Activated T-helper 2 cell treated with anti-CD3 and anti-CD28 coated beads, Interferon-gamma antibody, Interleukin-2, Interleukin-4, amounts not matched to agents 10 μg/mL and 5 μg/mL and 100 μg/mL, durations not matched to agents 14 hours and 24 hours and 36 hours (primary cell): ENCODE results near the gene CRIP2. TPM values are rescaled to one million over a fixed set of nuclear protein-coding genes. Genes with fewer than 3 reads are reported as not detected.

ENCODE experiments used
- DNase-seq: peaks from one replicate; pipeline ENCODE4 v3.0.0; 2021; ENCODE audit warnings: low spot score
- H3K27ac Mint-ChIP-seq: one replicate; pipeline ENCODE4 v1.8.0; 2021; ENCODE audit warnings: mixed read lengths
- H3K27me3 Mint-ChIP-seq: one replicate; pipeline ENCODE4 v1.8.0; 2021; ENCODE audit warnings: low read depth, mixed read lengths
- H3K36me3 Mint-ChIP-seq: one replicate; pipeline ENCODE4 v1.8.0; 2021; ENCODE audit warnings: low read depth, mixed read lengths
- H3K4me1 Mint-ChIP-seq: one replicate; pipeline ENCODE4 v1.8.0; 2021; ENCODE audit warnings: low read depth, mixed read lengths
- H3K4me3 Mint-ChIP-seq: one replicate; pipeline ENCODE4 v1.8.0; 2021; ENCODE audit warnings: low read depth, mild to moderate bottlenecking, moderate library complexity, mixed read lengths
- H3K9me3 Mint-ChIP-seq: one replicate; pipeline ENCODE4 v1.8.0; 2021; ENCODE audit warnings: mixed read lengths
- intact Hi-C: fragments of 100-400 bp; cut with micrococcal nuclease; formaldehyde crosslinking; loops from one replicate; pipeline ENCODE4 v1.15.1; 2023
- total RNA-seq: library from RNA; stranded (reverse); gene quantifications from 2 replicates; pipeline ENCODE4 v1.2.3, GENCODE V29; 2022

CRIP2 gene
- total RNA-seq, 1 donor from 2014 or later = 0.16 TPM

DNA sequence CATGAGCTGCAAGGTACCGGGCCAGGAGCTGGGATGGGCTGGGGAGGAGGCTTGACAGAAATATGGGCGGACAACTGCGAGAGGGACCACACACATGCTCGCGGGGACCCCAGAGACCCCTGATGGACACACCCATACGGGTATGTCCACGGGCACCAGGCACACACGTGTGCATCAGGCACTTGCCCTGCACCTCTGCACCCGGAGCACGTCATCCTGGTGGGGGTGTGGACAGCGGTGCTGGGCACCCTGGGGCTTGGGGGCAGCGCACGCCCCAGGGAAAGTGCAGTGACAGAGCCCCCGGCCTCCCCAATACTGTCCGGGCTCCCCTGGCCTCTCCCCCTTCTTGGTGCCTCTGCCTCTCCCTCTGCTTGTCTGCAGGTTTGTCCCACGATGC is 10.4 kb downstream of the CRIP2 start:
- H3K4me3 Mint-ChIP-seq = no peak overlapping the region
- no peak for DNase-seq
- peaks cover 5% of the 10 kb centered on the region for H3K27me3 Mint-ChIP-seq
- H3K4me1 Mint-ChIP-seq = peaks cover 27% of the 10 kb centered on the region
- no peak overlapping the region for H3K27ac Mint-ChIP-seq
- H3K9me3 Mint-ChIP-seq = no peaks in the 10 kb centered on the region
- intact Hi-C loops = loop anchor here (5.0 to 10.0 kb wide), 2 partner anchors 68 to 690 kb away; partner anchors contain the start of genes AKT1 and MTA1
- H3K36me3 Mint-ChIP-seq = peaks cover 6% of the 10 kb centered on the region

DNA sequence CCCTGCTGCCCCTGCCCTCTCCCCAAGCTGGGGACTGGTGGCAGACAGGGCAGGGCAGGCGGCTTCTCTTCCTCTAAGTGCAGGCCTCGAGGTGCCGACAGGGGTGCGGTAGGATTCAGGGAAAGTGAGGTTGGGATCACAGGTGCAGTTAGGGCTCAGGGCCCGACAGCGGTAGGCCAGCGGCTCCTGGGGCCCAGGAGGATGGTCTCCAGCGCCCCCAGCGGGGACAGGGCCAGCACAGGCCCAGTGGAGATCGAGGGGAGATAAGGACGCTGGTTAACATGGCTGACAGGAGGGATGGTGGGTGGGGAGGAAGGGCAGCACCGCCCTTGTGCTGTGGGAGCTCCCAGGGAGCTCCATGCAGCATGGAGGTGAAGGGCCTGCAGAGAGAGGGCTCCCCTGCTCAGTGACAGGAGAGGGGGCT is 11.1 kb downstream of the CRIP2 start:
- intact Hi-C loops = loop anchor here (5.0 to 10.0 kb wide), 2 partner anchors 68 to 691 kb away; partner anchors contain the start of genes AKT1 and MTA1
- H3K27me3 Mint-ChIP-seq = peaks cover 3% of the 10 kb centered on the region
- no peaks in the 10 kb centered on the region for H3K9me3 Mint-ChIP-seq
- H3K36me3 Mint-ChIP-seq = peaks cover 6% of the 10 kb centered on the region
- DNase-seq = peak; percentile 46
- H3K4me3 Mint-ChIP-seq = peak overlapping the region; percentile 18
- H3K4me1 Mint-ChIP-seq = peaks cover 26% of the 10 kb centered on the region
- peak overlapping the region; percentile 58 for H3K27ac Mint-ChIP-seq

DNA sequence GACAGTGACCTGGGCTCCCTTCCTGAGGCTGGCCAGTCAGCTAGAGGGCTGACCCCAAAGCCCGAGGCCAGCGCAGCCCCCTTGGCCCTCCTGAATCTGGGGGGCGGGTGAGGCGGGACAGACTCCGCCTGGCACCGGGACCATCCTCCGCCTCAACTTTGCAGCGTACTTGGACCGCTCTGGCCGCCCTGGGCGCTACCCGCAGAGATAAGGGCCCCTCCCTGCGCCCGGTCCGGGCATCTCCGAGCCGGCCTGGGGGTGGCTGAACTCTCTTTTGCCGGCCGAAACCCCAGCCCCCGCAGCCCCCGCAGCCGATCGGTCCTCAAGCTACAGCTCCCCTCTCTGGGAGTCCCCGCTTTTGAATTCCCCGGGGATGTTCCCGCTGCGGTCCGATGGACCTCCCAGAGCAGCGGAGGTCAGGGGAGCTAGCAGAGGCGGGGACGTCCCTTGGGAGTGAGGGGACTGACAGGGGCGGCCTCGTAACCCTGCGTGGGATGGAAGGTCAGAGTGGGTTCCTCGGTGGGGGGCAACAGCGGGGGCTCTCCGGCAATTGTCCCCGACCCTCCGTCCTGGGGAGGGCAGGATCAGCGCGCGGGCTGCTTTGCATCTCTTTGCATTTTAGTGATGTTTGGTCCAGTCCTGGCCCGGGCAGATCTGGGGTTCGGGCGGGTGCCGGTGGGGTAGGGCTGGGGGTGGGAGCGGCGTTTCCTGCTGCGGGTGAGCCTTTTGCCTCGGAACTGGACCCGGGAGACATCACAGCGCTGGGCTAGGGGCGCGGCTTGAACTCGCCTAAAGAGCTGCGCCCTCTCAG is 11.7 kb downstream of the CRIP2 start, which contains the start of gene CRIP1:
TSS of gene CRIP1 (plus strand) at position 724 of the 811 bp plus-strand sequence. CDS start 374 bp downstream, outside the sequence.
- intact Hi-C loops = loop anchor here (5.0 to 10.0 kb wide), 2 partner anchors 69 to 692 kb away; partner anchors contain the start of genes AKT1 and MTA1
- peak within 1 kb of the TSS; percentile 79 for H3K27ac Mint-ChIP-seq
- H3K9me3 Mint-ChIP-seq = no peaks in the 10 kb centered on the region
- DNase-seq = no peak
- H3K36me3 Mint-ChIP-seq = peaks cover 6% of the 10 kb centered on the region
- no peaks in the 10 kb centered on the region for H3K27me3 Mint-ChIP-seq
- H3K4me1 Mint-ChIP-seq = peaks cover 23% of the 10 kb centered on the region
- peak within 1 kb of the TSS; percentile 85 for H3K4me3 Mint-ChIP-seq

- H3K9me3 Mint-ChIP-seq = no peaks in the 10 kb centered on the region
- peak overlapping the region; percentile 52 for H3K27ac Mint-ChIP-seq
- H3K27me3 Mint-ChIP-seq = no peaks in the 10 kb centered on the region
- intact Hi-C loops = loop anchor here (5.0 to 10.0 kb wide), 2 partner anchors 70 to 692 kb away; partner anchors contain the start of genes AKT1 and MTA1
- DNase-seq = peak; percentile 44
- H3K4me1 Mint-ChIP-seq = peaks cover 23% of the 10 kb centered on the region
- peaks cover 6% of the 10 kb centered on the region for H3K36me3 Mint-ChIP-seq
- peak overlapping the region; percentile 52 for H3K4me3 Mint-ChIP-seq
These were observed 12.4 kb downstream of the CRIP2 start for GRCh38 chr14:105486974-105487448.

DNA sequence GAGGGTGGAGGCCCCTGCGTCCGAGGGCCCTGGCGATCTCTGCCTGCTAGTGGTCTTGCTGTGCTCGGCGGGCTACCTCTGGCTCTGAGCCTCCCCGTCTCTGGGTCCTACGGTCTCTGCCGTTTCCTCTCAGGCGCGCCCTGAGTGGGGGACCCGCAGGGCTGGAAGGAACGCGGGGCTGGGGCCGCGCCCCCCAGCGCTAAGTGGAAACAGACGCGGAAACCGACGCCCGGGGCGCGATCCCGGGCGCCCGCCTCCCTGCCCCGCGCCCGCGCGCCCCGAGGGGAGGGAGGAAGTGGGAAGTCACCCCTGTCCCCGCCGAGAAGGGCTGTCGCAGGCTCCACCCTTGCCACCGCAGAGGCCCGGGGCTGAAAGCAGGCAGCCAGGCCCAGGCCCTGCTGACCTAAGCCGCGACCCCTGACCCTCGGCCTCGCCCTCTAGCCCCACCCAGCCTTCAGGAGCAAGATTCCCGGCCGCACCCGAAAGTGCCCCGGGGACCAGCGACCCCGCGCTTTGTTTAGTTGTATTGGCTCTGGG is 12.9 kb downstream of the CRIP2 start:
- Mint-ChIP-seq H3K36me3 (peaks cover 6% of the 10 kb centered on the region), H3K4me1 (peaks cover 20% of the 10 kb centered on the region)
- intact Hi-C loops = loop anchor here (5.0 to 10.0 kb wide), 2 partner anchors 70 to 693 kb away; partner anchors contain the start of genes AKT1 and MTA1

DNA sequence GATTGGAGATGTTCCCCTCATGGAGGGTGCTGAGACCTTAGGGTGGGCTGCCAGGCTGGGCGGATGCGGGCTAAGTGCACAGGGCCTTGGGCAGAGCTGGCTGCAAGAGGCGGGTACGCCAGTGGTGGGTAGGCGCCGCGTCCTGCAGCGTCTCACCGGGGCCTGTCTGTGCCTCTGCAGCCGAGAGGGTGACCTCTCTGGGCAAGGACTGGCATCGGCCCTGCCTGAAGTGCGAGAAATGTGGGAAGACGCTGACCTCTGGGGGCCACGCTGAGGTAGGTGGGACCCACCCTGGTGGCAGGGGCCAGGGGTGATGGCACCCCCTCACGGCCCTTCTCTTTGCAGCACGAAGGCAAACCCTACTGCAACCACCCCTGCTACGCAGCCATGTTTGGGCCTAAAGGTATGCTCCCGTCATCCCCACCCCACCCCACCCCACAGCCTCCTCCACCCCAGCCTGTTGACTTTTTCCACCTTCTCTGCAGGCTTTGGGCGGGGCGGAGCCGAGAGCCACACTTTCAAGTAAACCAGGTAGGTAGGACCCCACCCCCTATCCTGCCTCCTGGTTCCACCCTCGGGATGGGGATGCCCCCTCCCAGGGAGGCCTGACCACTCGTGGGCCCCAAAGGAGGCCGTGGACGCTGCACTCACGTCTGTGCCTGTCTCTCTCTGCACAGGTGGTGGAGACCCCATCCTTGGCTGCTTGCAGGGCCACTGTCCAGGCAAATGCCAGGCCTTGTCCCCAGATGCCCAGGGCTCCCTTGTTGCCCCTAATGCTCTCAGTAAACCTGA is 13.6 kb downstream of the CRIP2 start:
- Mint-ChIP-seq H3K27ac (peak overlapping the region; percentile 79), H3K9me3 (no peaks in the 10 kb centered on the region), H3K4me3 (peak overlapping the region; percentile 85), H3K27me3 (no peaks in the 10 kb centered on the region), H3K36me3 (peaks cover 6% of the 10 kb centered on the region), H3K4me1 (peaks cover 19% of the 10 kb centered on the region)
- intact Hi-C loops = loop anchor here (5.0 to 10.0 kb wide), 2 partner anchors 71 to 693 kb away; partner anchors contain the start of genes AKT1 and MTA1
- no peak for DNase-seq

More for the DNA sequence above, 12.9 kb downstream of the CRIP2 start:
- DNase-seq = peak; percentile 74
- Mint-ChIP-seq H3K27ac (peak overlapping the region; percentile 79), H3K27me3 (no peaks in the 10 kb centered on the region), H3K4me3 (peak overlapping the region; percentile 85), H3K9me3 (no peaks in the 10 kb centered on the region)

DNA sequence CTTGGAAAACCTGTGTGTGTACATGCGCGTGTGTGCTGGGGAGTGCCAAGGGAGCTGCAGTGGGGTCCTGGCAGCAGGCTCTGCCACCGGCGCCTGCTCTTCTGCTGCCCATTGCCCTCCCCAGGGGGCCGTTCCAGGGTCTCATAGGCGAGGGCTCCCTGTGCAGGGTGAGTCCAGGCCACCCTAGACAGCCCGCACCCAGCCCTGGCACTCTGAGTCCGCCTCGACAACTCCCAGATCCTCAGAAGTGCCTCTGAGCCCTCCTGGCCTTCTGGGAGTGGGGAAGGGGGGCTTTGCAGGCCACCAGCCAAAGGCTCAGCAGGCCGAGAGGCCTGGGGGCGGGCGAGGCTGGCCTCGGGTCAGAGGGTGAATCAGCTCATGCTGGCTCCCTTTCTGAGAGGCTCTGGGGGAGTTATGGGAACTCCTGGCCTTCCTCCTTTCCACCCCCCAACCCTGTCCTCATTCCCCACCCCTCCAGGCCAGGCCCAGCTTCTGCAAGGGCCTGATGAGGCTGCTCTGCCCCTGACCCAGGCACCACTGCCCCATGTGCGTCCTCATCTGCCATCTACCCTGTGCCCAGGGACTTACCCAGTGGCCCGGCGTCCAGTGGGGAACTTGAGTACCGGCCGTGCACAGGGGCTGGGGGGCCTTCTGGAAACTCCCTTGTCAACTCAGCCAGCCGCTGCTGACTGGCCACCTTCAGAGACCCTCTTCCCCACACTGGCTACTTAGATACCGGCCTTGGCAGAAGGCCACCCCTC is 14.3 kb downstream of the CRIP2 start:
- H3K27me3 Mint-ChIP-seq = no peaks in the 10 kb centered on the region
- H3K9me3 Mint-ChIP-seq = no peaks in the 10 kb centered on the region
- no peak for DNase-seq
- peak overlapping the region; percentile 83 for H3K27ac Mint-ChIP-seq
- H3K4me1 Mint-ChIP-seq = peaks cover 19% of the 10 kb centered on the region
- H3K4me3 Mint-ChIP-seq = peak overlapping the region; percentile 85
- intact Hi-C loops = loop anchor here (5.0 to 10.0 kb wide), 2 partner anchors 72 to 694 kb away; partner anchors contain the start of genes AKT1 and MTA1
- H3K36me3 Mint-ChIP-seq = peaks cover 6% of the 10 kb centered on the region

- peaks cover 6% of the 10 kb centered on the region for H3K36me3 Mint-ChIP-seq
- peaks cover 12% of the 10 kb centered on the region for H3K4me1 Mint-ChIP-seq
- DNase-seq = peak; percentile 83
- peak overlapping the region; percentile 76 for H3K4me3 Mint-ChIP-seq
- H3K9me3 Mint-ChIP-seq = no peaks in the 10 kb centered on the region
- no peaks in the 10 kb centered on the region for H3K27me3 Mint-ChIP-seq
- intact Hi-C loops = loop anchor here (1.0 to 10.0 kb wide), 8 partner anchors 15 to 695 kb away; partner anchors contain the start of genes AKT1, CDCA4, CRIP2 and MTA1
- peak overlapping the region; percentile 83 for H3K27ac Mint-ChIP-seq
These were observed 15.1 kb downstream of the CRIP2 start for GRCh38 chr14:105489542-105490266.

DNA sequence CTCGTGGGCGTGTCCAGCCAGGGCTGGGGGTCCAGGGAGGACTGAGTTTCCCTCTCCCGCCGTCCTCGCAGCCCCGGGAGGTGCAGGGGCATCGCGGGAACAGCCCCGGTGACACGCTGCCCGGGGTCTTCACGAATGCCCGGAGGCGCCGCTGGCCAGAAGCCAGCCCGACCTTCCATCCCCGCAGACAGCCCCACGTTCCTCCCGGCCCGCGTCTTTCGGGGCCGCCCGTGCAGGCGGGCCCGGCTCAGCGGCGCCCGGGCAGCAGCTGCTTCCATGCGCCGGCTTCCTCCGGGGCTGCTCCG is 15.6 kb downstream of the CRIP2 start:
- no peak for DNase-seq
- no peaks in the 10 kb centered on the region for H3K9me3 Mint-ChIP-seq
- H3K27me3 Mint-ChIP-seq = no peaks in the 10 kb centered on the region
- peaks cover 12% of the 10 kb centered on the region for H3K4me1 Mint-ChIP-seq
- H3K4me3 Mint-ChIP-seq = peak overlapping the region; percentile 76
- H3K36me3 Mint-ChIP-seq = peaks cover 6% of the 10 kb centered on the region
- H3K27ac Mint-ChIP-seq = no peak overlapping the region
- intact Hi-C loops = loop anchor here (1.0 to 5.0 kb wide), 6 partner anchors 15 to 557 kb away; partner anchors contain the start of genes CDCA4 and CRIP2

DNA sequence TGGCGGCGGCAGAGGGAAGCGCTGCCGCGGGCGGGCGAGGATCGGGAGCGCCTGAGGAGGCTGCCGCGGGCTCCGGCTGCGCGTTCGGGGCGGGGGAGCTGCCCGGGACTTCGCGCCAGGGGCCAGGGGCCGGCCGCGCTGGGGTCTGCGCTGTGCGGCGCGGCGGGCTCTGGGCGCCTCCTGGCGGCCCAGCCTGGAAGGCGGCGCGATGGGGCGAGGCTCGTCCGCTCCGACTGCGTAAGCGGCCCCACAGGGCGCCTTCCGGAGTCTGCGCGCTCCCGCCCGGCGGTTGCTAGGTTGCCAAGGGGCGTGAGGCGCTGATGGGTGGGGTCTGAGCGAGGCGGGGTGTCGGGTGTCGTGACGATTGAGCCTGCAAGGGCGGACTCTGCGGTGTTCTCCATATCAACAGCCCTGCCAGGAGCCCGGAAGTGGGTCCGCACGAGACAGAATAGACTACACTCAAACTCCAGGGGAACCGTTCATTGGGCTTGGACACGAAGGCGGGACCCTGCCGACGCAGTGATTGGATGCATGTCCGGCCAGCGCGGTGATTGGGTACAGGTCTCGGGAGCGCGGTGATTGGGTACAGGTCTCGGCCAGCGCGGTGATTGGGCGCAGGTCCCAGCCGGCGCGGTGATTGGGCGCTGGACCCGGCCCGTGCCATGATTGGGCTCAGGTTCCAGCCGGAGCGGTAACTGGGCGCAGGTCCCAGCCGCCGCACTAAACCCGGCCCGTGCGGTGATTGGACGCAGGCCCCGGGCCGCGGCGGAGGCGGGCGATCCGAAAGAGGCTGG is 16.1 kb downstream of the CRIP2 start, which contains the start of gene TEDC1:
TSS of gene TEDC1 (plus strand) at position 675 of the 794 bp plus-strand sequence. CDS start 130 bp downstream, outside the sequence.
- no peaks in the 10 kb centered on the region for H3K9me3 Mint-ChIP-seq
- H3K27ac Mint-ChIP-seq = peak within 1 kb of the TSS; percentile 90
- H3K27me3 Mint-ChIP-seq = no peaks in the 10 kb centered on the region
- peaks cover 12% of the 10 kb centered on the region for H3K4me1 Mint-ChIP-seq
- H3K36me3 Mint-ChIP-seq = peaks cover 6% of the 10 kb centered on the region
- peak within 1 kb of the TSS; percentile 85 for H3K4me3 Mint-ChIP-seq
- DNase-seq = peak; percentile 100
- intact Hi-C loops = loop anchor here (1.0 to 5.0 kb wide), 9 partner anchors 8 to 558 kb away; partner anchors contain the start of genes BRF1, CDCA4, CRIP2 and TEX22
